GM19351 (cell line): Measurements from ENCODE around the gene S1PR2.
A peak's percentile ranks its signal among the peaks of the same experiment; 100 is the strongest.
"Not testable (repeated sequence)": the region's sequence is repeated elsewhere in the genome, so short reads cannot be mapped to it uniquely, and the experiment has no call there.

Experiments
- ATAC-seq: cut with Tn5 transposase; IDR thresholded peaks from one replicate; pipeline ENCODE4 v1.9.1; 2021; ENCODE audit warnings: mild to moderate bottlenecking, moderate library complexity; ENCODE audit not compliant: unreplicated experiment

S1PR2 gene

DNA sequence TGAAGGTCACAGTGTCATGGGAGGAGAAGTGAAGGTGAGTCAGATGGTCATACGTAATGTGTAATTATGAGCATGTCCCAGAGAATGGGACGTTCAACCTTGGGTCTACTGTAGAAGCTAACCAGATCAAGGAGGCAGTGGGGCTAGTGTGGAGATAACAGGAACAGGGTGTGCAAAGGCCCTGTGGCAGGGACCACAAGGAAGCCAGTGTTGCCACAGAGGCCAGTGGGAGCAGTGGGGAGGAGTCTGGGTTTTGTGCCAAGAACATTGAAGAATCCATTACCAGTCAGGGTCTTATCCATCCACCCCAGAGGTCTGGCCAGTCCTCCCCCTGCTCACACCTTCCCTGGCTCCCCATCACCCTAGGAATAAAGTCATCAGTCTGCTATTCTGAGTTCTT lies 24.2 kb upstream of the S1PR2 start:
- no peak for ATAC-seq

DNA sequence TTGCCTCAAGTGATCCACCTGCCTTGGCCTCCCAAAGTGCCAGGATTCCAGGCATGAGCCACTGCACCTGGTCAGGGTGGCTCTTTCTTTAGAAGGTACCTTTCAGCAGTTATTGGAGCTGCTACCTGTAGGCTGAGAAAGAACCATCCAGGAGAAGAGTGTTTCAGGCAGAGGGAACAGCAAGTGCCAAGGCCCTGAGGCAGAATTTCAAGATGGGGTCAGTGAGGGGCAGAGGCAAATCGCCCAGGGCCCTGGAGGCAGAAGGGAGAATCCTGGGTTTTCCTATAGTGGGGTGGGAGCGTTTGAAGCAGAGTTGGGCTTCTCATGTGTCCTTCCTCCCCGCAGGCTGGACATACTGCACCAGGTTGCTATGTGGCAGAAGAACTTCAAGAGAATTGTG lies 23.1 kb upstream of the S1PR2 start:
- ATAC-seq = no peak

DNA sequence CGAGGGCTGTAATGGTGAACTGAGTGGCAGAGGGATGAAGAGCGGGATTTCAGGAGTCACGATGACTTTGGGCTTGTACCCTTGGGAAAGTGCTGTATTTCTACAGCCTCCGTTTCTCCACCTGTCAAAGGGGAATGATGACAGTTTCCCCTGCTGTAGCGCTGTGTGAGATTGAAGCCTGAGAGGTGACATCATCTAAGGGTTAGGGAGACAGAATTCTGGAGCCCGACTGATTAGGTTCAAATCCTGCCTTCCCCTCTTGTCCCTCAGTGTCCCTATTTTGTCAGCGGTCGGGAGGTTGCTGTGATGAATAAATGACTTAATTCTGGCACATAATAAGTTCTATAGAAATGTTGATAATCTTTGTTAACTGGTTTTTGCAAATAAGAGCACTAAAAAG lies 21.6 kb upstream of the S1PR2 start:
- ATAC-seq = no peak

DNA sequence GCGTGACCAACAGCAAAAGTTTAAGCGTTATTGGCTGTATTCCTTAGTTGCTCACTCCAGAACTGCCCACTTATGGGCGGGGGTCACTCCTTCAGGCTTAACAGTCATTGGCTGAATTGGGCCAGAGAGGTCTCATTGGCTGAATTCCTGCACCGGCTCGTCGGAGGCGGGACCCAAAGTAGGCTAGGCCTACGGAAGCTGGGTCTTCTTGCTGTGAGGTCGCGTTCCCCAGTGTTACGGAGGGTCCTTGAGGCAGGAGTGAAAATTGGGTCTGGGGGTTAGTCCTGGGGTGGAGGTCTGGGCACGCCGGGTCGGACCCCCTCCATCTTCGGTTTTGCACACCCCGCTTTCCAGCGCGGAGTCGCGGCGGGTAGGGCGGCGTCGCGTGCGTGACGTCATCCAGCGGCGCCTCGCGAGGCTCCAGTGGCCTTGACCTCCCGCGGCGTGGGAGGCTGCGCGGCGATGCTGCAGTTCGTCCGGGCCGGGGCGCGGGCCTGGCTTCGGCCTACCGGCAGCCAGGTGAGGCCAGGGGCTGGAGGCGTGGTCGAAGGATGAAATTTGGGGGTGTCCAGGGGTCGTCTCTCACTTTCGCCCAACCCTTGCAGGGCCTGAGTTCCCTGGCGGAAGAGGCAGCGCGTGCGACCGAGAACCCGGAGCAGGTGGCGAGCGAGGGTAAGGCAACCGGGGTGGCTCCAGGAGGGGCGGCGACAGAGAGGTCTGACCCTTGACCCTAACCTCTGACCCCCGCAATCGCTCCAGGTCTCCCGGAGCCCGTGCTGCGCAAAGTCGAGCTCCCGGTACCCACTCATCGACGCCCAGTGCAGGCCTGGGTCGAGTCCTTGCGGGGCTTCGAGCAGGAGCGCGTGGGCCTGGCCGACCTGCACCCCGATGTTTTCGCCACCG lies 20.9 kb upstream of the S1PR2 start, which contains the start of gene MRPL4:
TSS of gene MRPL4 (plus strand) at position 423 of the 903 bp plus-strand sequence. CDS start at position 463, 40 bp downstream.
- peak; percentile 89 for ATAC-seq

DNA sequence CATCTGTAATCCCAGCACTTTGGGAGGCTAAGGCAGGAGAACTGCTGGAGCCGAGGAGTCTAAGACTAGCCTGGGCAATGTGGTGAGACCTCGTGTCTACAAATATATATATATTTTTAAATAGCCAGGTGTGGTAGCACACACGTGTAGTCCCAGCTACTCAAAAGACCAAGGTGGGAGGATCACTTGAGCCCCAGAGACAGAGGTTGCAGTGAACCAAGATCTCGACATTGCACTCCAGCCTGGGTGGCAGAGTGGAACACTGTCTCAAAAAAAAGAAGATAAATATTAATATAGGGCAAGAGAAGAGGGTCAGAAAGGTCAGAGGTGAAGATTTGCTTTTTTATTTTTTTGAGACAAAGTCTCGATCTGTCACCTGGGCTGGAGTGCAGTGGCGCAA lies 15.4 kb upstream of the S1PR2 start:
- ATAC-seq = no peak

DNA sequence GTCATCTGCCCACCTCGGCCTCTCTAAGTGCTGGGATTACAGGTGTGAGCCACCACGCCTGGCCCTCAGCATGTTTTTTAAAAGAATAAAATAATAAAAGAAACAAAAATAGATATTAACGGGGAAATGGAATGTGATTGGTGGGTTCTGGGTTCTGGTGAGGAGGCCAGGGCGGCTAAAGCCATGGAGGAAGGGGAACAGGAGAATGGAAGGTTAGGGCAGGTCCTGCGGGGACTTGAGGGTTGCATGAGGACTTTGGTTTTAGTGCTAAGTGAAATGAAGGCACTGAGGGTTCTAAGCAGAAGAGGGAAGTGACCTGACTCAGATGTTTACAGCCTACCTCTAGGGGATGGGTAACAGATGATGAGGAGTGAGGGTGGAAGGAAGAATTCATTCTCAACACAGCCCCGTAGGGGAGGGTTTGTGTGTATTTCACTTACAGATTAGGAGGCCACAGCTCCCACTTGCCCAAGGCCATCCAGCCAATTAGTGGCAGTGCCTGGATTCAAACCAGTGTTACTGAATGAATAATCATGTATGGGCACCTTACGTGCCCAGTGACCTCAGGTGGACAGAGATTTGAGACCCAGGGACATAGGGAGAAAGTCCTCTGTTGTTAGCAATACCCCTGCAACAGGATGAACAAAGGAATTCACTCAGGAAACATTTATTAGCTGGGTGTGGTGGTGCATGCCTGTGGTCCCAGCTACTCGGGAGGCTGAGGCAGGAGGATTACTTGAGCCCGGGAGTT lies 14.2 kb upstream of the S1PR2 start:
- no peak for ATAC-seq

DNA sequence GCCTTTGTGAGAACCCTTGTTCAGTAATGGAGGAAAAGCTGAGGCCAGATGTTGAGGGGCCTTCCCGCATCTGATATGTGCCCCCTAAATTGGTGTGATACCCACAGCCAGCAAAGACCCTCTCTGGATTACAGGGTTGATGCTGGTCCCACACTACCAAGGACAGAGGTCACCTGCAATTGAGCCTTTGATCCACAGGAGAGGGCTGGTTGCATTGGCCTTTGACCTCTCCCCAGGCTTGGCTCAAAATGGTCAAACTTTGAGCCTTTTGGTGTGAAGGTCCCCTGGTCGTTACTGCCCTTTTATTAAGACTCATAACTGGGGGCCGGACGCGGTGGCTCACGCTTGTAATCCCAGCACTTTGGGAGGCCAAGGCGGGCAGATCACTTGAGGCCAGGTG lies 12.5 kb upstream of the S1PR2 start:
- no peak for ATAC-seq

DNA sequence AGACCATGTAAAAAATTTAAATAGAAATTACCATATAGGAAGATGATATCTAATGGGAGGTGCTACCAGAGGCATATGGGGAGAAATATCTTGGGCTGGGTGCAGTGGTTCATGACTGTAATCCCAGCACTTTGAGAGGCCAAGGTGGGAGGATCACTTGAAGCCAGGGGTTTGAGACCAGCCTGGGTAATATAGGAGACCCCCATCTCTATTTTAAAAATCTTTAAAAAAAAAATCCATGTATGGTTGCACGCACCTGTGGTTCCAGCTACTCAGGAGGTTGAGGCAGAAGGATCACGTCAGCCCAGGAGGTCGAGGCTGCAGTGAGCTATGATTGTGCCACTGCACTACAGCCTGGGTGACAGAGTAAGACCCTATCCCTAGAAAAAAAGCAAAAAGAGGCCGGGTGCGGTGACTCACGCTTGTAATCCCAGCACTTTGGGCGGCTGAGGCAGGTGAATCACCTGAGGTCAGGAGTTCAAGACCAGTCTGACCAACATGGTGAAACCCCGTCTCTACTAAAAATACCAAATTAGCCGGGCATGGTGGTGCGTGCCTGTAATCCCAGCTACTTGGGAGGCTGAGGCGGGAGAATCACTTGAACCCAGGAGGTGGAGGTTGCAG lies 10.8 kb upstream of the S1PR2 start:
- not testable (repeated sequence) for ATAC-seq

DNA sequence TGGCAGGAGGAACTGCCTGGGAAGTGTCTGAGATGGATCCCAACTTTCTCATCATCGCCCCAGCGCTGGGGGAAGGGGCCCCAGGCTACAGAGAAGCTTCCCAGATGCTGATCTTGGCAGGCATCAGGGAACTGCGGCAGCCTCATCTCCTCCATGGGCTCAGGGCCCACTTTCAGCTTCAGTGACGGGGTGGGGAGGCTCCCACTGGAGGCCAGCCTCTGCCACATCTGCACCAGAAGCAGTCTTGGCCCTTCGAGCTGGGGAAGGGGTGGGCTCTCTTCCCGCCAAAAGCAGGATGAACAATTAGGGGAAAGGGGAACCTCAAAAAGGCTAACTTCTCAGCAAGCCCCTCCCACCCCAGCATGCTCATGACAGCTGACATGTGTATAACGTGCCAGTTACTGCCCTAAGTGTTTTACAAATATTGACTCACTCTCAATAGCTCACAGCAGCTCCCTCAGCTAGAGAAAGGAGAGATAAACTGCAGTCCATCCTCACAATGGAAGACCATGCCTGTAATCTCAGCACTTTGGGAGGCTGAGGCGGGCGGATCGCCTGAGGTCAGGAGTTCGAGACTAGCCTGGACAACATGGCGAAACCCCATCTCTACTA lies 7.1 kb upstream of the S1PR2 start:
- no peak for ATAC-seq

DNA sequence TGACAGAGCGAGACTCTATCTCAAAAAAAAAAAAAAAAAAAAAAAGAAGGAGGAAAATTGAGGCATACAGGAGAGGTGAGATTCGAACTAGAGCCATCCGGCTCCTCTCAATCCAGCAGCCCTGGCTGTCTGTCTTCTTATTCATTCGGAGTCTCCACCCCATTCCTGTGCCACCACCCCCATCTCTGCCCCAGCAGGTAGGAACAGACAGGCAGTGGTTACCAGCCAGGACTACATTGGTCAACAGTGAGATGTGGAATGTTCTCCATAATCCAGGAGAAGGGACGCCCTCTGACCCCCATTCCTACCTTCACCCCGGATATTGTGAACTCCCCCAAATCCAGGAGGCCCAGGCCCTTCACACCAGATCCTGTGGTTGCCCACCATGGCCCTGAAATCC lies 6.6 kb upstream of the S1PR2 start:
- no peak for ATAC-seq

DNA sequence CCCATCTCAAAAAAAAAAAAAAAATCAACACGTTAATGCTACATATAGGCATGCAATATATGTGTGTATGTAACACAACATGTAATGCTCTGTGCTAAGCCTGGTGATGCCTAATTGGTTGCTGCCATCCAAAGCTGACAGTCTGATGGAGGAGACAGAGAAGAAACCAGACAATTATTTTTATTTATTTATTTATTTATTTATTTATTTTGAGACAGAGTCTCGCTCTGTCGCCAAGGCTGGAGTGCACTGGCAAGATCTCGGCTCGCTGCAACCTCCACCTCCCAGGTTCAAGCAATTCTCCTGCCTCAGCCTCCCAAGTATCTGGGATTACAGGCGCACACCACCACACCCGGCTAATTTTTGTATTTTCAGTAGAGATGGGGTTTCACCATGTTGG lies 4.3 kb upstream of the S1PR2 start:
- not testable (repeated sequence) for ATAC-seq

DNA sequence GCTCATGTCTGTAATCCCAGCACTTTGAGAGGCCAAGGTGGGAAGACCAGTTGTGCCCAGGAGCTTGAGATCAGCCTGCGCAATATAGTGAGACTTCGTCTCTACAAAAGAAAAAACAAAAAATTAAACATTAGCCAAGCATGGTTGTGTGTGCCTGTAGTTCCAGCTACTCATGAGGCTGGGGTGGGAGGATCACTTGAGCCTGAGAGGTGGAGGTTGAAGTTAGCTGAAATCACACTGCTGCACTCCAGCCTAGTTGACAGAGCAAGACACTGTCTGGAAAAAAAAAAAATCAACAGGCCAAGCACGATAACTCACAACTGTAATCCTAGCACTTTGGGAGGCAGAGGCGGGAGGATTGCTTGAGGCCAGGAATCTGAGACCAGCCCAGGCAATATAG lies 3.9 kb upstream of the S1PR2 start:
- no peak for ATAC-seq

DNA sequence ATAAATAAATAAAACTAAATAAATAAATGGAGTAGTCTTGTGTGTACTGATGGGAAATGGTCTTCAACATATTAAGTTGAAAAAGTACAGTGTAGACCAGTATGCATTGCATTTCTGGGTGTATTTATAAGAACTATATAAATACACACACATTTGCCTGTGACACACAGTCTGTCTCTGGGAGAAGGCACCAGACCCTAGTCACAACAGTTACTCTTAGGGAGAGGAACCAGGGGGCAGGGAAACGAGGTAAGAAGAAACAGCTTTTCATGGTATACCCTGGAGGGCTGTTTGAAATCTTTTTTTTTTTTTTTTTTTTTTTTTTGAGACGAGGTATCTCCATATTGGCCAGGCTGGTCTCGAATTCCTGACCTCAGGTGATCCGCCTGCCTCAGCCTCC lies 2.8 kb upstream of the S1PR2 start:
- no peak for ATAC-seq

DNA sequence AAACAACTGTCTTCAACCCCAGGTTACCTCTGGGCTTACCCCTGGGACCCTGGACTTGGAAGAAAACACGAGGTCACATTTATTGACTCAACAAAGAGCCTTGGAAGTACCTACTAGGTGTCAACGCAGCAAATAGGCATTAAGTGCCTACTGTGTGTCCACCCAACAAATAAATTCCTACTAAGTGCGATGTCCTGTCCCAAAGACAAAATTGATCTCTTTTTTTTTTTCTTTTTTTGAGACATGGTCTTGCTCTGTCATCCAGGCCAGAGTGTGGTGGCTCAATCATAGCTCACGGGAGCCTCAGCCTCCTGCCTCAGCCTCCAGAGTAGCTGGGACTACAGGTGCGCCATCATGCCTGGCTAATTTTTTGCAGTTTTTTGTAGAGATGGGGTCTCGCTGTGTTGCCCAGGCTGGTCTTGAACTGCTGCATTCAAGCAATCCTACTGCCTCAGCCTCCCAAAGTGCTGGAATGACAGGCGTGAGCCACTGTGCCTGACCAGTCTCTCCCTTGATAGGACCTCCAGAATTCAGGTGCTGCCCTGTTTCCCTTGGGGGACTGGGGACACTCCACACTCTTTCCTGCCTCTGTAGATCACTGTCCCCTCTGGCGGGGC lies 589 bp upstream of the S1PR2 start:
- no peak for ATAC-seq

DNA sequence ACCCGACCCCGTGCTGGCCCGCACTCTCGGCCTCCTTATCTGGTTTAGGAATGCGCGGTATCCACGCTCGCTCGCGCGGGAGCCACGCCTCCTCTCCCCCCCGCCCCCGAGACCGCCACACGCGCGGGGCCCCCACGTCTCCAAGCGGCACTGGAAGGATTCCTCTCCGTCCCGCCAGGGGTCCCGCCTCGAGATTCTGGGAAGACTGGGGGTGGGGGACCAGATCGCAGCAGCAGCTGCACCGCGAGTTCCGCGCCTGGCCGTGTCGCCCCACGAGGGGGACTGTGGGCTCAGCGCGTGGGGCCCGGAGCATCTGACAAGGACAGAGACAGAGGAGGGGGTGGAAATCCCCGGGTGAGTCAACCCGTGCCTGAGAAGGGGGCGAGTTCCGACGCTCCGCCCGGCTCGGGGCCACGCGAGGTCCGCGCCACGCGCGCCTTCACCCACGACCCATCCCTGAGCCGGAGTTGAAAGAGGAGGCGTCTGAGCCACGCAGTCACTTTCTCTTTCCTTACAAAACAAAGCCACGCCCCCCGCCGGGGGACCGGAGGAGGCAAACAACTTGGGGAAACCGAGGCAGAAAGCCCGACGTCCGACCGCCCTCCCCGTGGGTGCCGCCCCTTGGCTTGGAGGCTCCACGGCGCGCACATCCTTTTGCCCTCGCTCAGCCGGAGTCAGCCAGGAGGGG lies 814 bp downstream of the S1PR2 start:
- ATAC-seq = no peak

DNA sequence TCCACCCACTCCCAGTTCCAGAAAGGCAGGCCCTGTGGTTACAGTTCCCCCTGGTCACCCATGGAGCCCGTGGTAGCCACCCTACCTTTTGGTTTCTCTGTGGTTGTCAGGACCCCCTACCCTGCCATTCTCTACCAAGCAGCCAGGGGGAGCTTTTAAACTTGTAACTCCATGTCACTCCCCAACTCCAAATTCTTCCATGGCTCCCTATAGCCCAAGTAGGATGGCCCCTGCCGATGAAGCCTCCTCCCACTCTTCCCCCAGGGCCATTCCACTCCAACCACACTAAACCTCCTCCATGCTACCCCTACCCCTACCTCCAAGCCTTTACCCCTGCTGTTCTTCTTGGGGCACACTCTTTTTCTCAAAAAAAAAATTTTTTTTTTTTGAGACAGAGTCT lies 2.2 kb downstream of the S1PR2 start:
- no peak for ATAC-seq

DNA sequence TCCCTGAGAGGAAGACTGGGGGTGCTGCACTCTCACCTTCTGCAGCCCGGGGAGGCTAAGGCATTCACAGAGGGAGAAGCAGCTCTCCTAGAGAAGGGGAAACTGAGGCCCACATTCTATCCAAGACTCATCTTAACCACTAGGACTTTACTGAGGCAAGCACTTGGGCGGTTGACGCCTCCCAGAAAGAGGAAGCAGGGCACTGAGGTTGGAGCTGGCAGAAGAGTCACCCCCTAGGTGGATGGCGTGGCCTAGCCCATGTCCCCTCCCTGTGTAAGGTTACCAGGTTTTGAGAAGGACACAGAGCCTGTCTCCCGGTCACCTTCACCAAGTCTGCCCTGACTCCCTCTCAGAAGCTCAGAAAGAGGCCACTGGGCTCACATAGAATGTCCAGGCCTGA lies 2.7 kb downstream of the S1PR2 start:
- ATAC-seq = no peak

DNA sequence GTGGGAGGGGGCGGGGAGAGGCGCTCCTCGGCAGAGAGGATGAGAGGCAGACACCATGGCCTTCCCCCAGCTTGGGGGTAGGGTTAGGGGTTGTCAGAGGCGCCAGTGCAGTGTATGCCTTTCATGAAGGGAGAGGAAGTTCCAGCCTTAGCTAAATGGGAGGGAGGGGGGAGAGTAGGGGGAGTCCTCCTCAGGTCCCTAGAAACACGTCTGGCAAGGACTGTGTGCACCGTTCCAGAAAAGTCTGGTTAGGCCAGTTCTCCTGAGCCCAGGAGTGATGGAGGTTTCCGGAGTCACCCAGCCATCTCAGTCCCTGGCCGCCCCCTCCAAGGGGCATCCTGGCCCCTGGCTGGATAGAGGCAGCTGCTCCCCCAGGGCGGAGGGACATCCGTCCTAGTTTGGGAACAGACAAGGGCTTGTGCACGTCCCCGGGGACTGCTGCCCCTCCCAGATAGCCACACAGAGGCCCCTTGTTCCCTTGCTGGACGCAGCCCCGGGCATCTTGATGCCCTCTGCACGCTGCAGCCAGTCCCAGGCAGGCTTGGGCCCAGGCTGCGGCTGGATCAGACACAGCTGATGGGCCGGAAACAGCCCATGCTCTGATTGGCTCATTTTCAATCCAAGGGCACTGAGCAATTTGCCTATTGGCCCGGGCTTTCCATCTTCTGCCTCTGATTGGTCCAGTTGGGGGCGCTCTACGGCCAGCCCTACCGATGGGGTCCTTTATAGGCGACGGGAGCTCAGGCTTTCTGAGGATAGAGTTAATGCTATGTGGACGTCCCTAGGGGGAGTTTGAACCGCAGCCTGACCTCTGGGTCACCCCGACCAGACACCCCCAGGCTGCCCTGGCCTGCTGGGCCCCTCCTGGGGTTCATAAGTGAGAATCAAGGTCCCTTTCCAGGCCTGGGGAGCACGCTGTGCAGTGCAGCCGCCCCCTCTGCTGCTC lies 3.8 kb downstream of the S1PR2 start:
- no peak for ATAC-seq

DNA sequence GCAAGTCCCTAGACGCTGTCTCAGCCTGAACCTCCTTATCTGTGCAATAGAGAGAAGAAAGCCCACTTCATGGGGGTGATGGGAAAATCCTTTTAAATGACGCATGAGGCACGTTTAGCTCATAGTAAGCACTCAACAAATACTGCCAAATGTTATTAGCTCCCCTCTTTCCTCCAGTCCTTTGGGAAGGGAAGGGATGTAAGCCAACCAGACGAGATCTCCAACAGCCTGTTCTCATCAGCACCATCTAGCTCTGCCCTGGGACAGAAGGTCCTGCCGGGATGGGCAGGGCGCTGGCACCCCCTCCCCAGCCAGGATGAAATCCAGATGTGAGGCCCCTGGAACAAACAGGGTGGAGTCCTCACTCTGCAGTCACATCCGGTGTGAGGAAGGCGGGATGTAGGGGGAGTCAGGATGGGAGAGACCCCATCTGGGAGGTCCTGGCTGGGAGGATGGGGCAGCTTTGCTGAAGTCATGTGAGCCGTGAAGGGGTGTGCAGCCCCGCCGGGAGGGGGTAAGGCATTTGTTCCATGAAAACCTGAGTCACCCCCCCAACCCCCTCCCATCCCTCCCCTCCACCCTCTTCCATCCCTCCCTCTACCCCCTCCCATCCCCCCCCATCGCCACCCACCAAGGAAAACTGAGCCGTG lies 4.6 kb downstream of the S1PR2 start:
- ATAC-seq = no peak
